ENCODE results near the gene CEP131. TPM values are rescaled to one million over a fixed set of nuclear protein-coding genes. Genes with fewer than 3 reads are reported as not detected.

The CEP131 gene
- polyA plus RNA-seq, 2 of the 4 experiments (the other 2 are of a cell fraction) = 3.3 to 11.5 TPM

DNA sequence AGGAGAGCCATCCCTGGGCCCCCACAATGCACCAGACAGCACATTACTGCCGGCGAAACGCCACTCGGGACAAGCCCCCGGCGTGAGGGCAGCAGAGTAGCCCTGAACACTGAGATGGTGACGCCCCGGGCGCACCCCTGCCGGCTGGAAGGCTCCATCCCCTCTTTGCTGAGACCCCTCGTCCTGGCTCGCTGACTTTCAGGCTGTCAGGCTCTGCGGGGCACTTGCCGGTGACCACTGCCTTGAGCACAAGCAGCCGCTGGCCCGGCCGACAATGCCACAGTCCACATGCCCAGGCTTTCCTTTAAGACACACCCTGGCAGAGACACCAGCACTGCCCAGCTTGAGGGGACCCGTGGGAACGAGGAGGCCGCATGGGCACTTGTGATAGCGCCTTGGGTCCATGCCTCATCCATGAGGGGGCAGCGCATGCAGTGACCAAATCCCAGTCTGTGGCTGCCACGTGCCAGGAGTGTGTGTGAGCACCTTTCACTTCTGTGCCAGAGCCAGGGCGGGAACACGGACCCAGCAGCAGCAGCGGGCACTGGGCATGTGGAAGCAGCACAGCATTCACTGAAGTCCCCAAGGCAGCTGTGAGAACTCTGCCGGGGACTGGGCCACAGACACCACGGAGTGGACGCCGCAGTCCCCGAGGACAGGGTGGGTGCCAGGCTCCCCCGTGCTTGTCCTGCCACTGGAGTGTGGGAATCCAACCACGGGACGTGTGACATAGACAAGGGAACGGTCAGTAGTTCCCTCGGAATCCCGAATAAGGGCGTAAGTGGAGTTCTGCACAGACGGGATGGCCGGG lies 40.8 kb upstream of the CEP131 start (continued):
- TF ChIP-seq, protein P1, sequence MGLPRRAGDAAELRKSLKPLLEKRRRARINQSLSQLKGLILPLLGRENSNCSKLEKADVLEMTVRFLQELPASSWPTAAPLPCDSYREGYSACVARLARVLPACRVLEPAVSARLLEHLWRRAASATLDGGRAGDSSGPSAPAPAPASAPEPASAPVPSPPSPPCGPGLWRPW (IDR thresholded peaks at IDR 0.05) = no peak
- no peak for TF ChIP-seq ZNF302 (CRISPR knock-in tag; IDR thresholded peaks at IDR 0.05)

DNA sequence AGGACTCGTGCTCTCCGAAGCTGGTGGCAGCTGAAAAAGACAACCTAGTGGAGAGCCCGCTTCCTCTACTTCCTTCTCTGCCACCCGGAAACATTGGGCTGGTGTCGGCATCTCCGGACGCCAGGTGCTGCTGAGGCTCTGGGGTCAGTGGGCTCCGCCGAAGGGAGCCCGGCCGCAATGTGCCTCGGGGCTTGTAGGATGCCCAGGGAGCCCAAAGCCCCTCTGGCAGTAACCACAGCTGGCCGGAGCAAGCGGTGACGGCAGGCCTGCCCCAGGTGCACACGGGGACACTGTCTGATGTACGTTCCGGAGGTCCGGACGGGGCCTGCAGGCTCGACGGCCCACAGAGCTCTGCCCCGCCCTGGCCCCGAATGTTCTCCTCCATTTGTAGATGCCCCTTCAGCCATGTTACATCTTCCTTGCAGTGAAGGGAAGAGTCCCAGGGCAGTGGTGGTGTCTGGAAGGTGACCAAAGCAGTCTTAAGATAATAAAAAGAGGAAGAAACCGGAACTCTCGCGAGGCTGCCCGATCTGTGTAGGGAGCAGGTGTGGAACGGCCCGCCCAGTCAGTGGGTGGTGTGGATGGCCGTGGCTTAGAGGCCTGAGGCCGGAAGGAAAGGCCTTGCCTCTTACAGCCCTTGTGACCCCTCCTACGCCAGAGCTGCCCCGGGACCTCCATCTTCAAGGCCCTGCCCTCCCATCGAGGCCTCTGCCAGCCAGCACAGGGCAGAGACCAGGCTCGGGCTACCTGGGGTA lies 39.0 kb upstream of the CEP131 start:
- WGBS (ENCODE audit: missing lambda C conversion rate) = 90% methylated on average over 33 of the region's 36 CpGs
- FAIRE-seq (no peak), DNase-seq (ENCODE audit: low read depth in 1 of 2, low spot score in 1 of 2) (no peak), ATAC-seq (no peak)
- no peak overlapping the region for H3K27ac ChIP-seq
- H3K4me3 ChIP-seq = no peak overlapping the region
- no peaks in the 10 kb centered on the region for H3K9me3 ChIP-seq
- no peak overlapping the region for H3K4me2 ChIP-seq
- CTCF ChIA-PET = interaction anchor here (1.2 to 14.8 kb wide), 7 partner anchors 8 to 220 kb away, joined by 3 to 184 read pairs (median 10); no protein-coding TSS in a partner anchor
- TF ChIP-seq, protein P2, sequence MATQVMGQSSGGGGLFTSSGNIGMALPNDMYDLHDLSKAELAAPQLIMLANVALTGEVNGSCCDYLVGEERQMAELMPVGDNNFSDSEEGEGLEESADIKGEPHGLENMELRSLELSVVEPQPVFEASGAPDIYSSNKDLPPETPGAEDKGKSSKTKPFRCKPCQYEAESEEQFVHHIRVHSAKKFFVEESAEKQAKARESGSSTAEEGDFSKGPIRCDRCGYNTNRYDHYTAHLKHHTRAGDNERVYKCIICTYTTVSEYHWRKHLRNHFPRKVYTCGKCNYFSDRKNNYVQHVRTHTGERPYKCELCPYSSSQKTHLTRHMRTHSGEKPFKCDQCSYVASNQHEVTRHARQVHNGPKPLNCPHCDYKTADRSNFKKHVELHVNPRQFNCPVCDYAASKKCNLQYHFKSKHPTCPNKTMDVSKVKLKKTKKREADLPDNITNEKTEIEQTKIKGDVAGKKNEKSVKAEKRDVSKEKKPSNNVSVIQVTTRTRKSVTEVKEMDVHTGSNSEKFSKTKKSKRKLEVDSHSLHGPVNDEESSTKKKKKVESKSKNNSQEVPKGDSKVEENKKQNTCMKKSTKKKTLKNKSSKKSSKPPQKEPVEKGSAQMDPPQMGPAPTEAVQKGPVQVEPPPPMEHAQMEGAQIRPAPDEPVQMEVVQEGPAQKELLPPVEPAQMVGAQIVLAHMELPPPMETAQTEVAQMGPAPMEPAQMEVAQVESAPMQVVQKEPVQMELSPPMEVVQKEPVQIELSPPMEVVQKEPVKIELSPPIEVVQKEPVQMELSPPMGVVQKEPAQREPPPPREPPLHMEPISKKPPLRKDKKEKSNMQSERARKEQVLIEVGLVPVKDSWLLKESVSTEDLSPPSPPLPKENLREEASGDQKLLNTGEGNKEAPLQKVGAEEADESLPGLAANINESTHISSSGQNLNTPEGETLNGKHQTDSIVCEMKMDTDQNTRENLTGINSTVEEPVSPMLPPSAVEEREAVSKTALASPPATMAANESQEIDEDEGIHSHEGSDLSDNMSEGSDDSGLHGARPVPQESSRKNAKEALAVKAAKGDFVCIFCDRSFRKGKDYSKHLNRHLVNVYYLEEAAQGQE (IDR thresholded peaks at IDR 0.05) = no peak
- TF ChIP-seq MYC (IDR thresholded peaks at IDR 0.05; ENCODE audit: borderline replicate concordance, low read length) (no peak), NFE2L2 (conservative IDR thresholded peaks at IDR 0.05; ENCODE audit: low read length) (no peak)
- TF ChIP-seq, protein P3, sequence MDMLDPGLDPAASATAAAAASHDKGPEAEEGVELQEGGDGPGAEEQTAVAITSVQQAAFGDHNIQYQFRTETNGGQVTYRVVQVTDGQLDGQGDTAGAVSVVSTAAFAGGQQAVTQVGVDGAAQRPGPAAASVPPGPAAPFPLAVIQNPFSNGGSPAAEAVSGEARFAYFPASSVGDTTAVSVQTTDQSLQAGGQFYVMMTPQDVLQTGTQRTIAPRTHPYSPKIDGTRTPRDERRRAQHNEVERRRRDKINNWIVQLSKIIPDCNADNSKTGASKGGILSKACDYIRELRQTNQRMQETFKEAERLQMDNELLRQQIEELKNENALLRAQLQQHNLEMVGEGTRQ (IDR thresholded peaks at IDR 0.05) = no peak
- POLR2A ChIA-PET = no interaction called here
- peaks cover 5% of the 10 kb centered on the region; the same call in 2 of the 3 replicates for H3K4me1 ChIP-seq

DNA sequence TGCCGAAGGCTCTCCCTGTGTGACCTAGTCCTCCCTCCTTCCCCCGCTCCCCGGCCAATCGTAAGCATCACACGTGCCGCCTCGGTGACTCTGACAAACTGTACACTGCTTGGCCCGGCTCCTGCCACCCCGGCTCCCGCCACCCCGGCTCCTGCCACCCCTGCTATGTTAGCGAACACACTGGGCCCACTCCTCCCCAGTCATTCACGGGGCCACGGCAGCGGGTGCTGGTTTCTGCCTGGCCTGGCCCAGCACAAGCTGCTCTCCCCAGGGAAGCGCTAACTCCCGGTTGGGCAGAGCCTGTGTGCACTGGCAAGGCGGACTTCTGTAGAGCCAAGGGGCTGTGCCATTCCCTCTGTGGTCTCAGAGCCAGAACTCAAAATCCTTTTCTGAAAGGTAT lies 38.3 kb upstream of the CEP131 start:
- Histone ChIP-seq H3K4me1 (peaks cover 9% of the 10 kb centered on the region; the same call in 2 of the 3 replicates), H3K4me3 (no peak overlapping the region), H3K4me2 (no peak overlapping the region), H3K9me3 (no peaks in the 10 kb centered on the region), H3K27ac (no peak overlapping the region)
- ATAC-seq (no peak), FAIRE-seq (no peak), DNase-seq (ENCODE audit: low read depth in 1 of 2, low spot score in 1 of 2) (no peak)
- 92% methylated on average over 15 of the region's 18 CpGs for WGBS (ENCODE audit: missing lambda C conversion rate)
- TF ChIP-seq FOSL2 (IDR thresholded peaks at IDR 0.05) (no peak), FOSL2 (CRISPR knock-in tag; IDR thresholded peaks at IDR 0.05) (no peak), PHF8 (IDR thresholded peaks at IDR 0.05; ENCODE audit: borderline replicate concordance, low read depth) (no peak), KDM1A (IDR thresholded peaks at IDR 0.05; ENCODE audit: low read depth) (no peak), CHD4 (IDR thresholded peaks at IDR 0.05; ENCODE audit: borderline replicate concordance) (no peak), NPAS2 (CRISPR knock-in tag; IDR thresholded peaks at IDR 0.05; ENCODE audit: borderline replicate concordance) (no peak), FOXS1 (CRISPR knock-in tag; IDR thresholded peaks at IDR 0.05) (no peak), JUNB (IDR thresholded peaks at IDR 0.05) (no peak), HEYL (CRISPR knock-in tag; IDR thresholded peaks at IDR 0.05) (no peak), CBX2 (IDR thresholded peaks at IDR 0.05; ENCODE audit: borderline replicate concordance, low read depth) (no peak), HDAC2 (IDR thresholded peaks at IDR 0.05) (no peak)
- TF ChIP-seq, protein P4, sequence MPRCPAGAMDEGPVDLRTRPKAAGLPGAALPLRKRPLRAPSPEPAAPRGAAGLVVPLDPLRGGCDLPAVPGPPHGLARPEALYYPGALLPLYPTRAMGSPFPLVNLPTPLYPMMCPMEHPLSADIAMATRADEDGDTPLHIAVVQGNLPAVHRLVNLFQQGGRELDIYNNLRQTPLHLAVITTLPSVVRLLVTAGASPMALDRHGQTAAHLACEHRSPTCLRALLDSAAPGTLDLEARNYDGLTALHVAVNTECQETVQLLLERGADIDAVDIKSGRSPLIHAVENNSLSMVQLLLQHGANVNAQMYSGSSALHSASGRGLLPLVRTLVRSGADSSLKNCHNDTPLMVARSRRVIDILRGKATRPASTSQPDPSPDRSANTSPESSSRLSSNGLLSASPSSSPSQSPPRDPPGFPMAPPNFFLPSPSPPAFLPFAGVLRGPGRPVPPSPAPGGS (IDR thresholded peaks at IDR 0.05) = no peak
- TF ChIP-seq, protein P5, sequence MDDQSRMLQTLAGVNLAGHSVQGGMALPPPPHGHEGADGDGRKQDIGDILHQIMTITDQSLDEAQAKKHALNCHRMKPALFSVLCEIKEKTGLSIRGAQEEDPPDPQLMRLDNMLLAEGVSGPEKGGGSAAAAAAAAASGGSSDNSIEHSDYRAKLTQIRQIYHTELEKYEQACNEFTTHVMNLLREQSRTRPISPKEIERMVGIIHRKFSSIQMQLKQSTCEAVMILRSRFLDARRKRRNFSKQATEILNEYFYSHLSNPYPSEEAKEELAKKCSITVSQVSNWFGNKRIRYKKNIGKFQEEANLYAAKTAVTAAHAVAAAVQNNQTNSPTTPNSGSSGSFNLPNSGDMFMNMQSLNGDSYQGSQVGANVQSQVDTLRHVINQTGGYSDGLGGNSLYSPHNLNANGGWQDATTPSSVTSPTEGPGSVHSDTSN (IDR thresholded peaks at IDR 0.05) = no peak
- ChIA-PET CTCF (interaction anchor here (1.0 to 14.8 kb wide), 7 partner anchors 9 to 340 kb away, joined by 3 to 184 read pairs (median 10); no protein-coding TSS in a partner anchor), POLR2A (no interaction called here)

All from A549 (cell line).